Ovary (tissue), 9 donors: ENCODE results near the gene FBXO17. TPM values are rescaled to one million over a fixed set of nuclear protein-coding genes. Genes with fewer than 3 reads are reported as not detected.

ENCODE experiments used
- DNase-seq, 5 donors: peaks; one replicate each; pipeline ENCODE4 v3.0.0-alpha.2; 2019 to 2020
- H3K27ac ChIP-seq, 2 donors: fragments of 200-600 bp; one replicate each; pipeline versions ENCODE4 v1.5.1 to v1.8.0; 2019 to 2022
- H3K27me3 ChIP-seq: fragments of 200-600 bp; one replicate; pipeline ENCODE4 v1.8.0; 2022
- H3K36me3 ChIP-seq: fragments of 200-600 bp; sonication (generic); one replicate; pipeline ENCODE4 v1.5.1; 2019
- H3K4me1 ChIP-seq: one replicate; pipeline ENCODE4 v1.8.1; 2013; ENCODE audit warnings: mild to moderate bottlenecking, moderate library complexity; ENCODE audit not compliant: insufficient read depth
- H3K4me3 ChIP-seq: fragments of 200-600 bp; sonication (generic); one replicate; pipeline ENCODE4 v1.5.1; 2017
- H3K9me3 ChIP-seq, 2 donors: fragments of 200-600 bp in 1 of 2; sonication (generic) in 1 of 2; one replicate each; pipeline versions ENCODE4 v1.5.1 to v1.8.1; 2013 to 2019; ENCODE audit warnings: mild to moderate bottlenecking in 1 of 2, moderate library complexity in 1 of 2
- EP300 ChIP-seq: sonication (generic); formaldehyde crosslinking; IDR thresholded peaks from one replicate; pipeline ENCODE4 v1.6.1; 2017; ENCODE audit warnings: antibody characterized with exemption
- POLR2A ChIP-seq: fragments of 450-650 bp; IDR thresholded peaks from one replicate; pipeline ENCODE4 v1.6.1; 2017; ENCODE audit warnings: antibody characterized with exemption, mild to moderate bottlenecking, moderate library complexity
- WGBS, 3 donors: extraction: QIAGEN DNeasy Blood & Tissue Kit in 1 of 3; methylation state at CpG; one replicate each; pipeline versions ENCODE4 v1.1.5 to v1.1.7; 2013 to 2017; 5-methylcytosine and 5-hydroxymethylcytosine counted together
- intact Hi-C, 4 donors: fragments of 100-400 bp; cut with DNase I; formaldehyde crosslinking; loops; one replicate each; pipeline versions ENCODE4 v1.11.0 to v1.15.1; 2022 to 2023
- polyA plus RNA-seq, 2 donors: library from polyadenylated mRNA; stranded (reverse); fragments of 200-250 nt in 1 of 2; fragments of 350-450 nt in 1 of 2; fragmentation: Illumina TruSeq in 1 of 2; extraction: RNeasy Lipid Tissue Mini Kit (QIAGEN cat#74804) in 1 of 2; gene quantifications; one replicate each; pipeline ENCODE4 v1.2.3, GENCODE V29; 2013 to 2014
- total RNA-seq, 7 donors: library from RNA; depleted of rRNA in 2 of 7; stranded (reverse); fragments of >200 nt in 2 of 7; fragmentation: NEBNext Ultra II Directional in 3 of 7; extraction: Animal tissue kit (Norgen Biotek cat#: 25700) in 3 of 7; gene quantifications; one replicate each; pipeline versions ENCODE4 v1.1.0 to v1.2.4, GENCODE V29; 2016 to 2023
- TF ChIP-seq, protein P1 (sequence below), 3 donors: fragments of 450-650 bp in 2 of 3; fragments of 200-600 bp in 1 of 3; IDR thresholded peaks; one replicate each; pipeline versions ENCODE4 v1.5.1 to v1.8.0; 2016 to 2022; ENCODE audit warnings: antibody characterized with exemption in 3 of 3, mild to moderate bottlenecking in 1 of 3
- donor health status: DM: no; HTN: no; CAD: no; lungs with moderate emphysema.
- donor health status: DM: no; HTN: no; CAD: no.
- donor health status: Bipolar disorder and iron deficiency.
- donor health status: DM: yes; HTN: yes; CAD: no.
- donor health status: DM: no; HTN: no; CAD: no.
- donor health status: DM: yes; HTN: yes; CAD: no.

The FBXO17 gene
- total and polyA plus RNA-seq, 9 donors: 26.7 to 52.2 (median 36.1) TPM

DNA sequence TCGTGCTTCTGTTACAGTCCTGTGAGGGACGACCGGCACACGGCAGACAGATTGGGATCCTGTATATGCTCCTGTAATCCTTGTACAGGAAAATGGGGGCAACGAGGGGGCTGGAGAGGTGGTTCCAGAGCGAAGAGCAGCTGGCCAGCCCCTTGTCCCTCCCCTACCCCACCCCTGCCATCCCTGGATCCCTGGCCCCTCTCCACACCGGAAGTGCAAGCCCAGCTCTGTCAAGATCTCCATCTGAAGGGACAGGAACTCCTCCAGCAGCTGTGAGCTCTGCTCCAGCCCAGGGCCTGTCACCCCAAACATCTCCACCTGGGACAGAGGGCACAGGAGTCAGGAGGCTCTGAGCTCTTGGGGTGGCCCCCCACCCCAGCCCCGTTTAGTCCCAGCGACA, 58.0 kb downstream of the FBXO17 start:
- Histone ChIP-seq H3K27me3 (no peaks in the 10 kb centered on the region), H3K36me3 (no peaks in the 10 kb centered on the region), H3K4me1 (no peaks in the 10 kb centered on the region), H3K9me3 (no peaks in the 10 kb centered on the region), H3K4me3 (no peak overlapping the region), H3K27ac (no peak overlapping the region)
- whole genome bisulfite sequencing, 3 donors: 56 to 76% (median 69%) methylated on average over 9 of the region's 9 CpGs
- intact Hi-C loops: loop anchor here in 2 of 4 donors (10.0 kb wide), 3 partner anchors 373 to 513 kb away; partner anchors contain the start of gene FAM98C (in 1 of the 2)
- TF ChIP-seq POLR2A: no peak
- TF ChIP-seq, protein P1, sequence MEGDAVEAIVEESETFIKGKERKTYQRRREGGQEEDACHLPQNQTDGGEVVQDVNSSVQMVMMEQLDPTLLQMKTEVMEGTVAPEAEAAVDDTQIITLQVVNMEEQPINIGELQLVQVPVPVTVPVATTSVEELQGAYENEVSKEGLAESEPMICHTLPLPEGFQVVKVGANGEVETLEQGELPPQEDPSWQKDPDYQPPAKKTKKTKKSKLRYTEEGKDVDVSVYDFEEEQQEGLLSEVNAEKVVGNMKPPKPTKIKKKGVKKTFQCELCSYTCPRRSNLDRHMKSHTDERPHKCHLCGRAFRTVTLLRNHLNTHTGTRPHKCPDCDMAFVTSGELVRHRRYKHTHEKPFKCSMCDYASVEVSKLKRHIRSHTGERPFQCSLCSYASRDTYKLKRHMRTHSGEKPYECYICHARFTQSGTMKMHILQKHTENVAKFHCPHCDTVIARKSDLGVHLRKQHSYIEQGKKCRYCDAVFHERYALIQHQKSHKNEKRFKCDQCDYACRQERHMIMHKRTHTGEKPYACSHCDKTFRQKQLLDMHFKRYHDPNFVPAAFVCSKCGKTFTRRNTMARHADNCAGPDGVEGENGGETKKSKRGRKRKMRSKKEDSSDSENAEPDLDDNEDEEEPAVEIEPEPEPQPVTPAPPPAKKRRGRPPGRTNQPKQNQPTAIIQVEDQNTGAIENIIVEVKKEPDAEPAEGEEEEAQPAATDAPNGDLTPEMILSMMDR (IDR thresholded peaks at IDR 0.05): no peak
- no peak for TF ChIP-seq EP300
- peak in 1 of 5 donors; percentile 31 for DNase-seq

DNA sequence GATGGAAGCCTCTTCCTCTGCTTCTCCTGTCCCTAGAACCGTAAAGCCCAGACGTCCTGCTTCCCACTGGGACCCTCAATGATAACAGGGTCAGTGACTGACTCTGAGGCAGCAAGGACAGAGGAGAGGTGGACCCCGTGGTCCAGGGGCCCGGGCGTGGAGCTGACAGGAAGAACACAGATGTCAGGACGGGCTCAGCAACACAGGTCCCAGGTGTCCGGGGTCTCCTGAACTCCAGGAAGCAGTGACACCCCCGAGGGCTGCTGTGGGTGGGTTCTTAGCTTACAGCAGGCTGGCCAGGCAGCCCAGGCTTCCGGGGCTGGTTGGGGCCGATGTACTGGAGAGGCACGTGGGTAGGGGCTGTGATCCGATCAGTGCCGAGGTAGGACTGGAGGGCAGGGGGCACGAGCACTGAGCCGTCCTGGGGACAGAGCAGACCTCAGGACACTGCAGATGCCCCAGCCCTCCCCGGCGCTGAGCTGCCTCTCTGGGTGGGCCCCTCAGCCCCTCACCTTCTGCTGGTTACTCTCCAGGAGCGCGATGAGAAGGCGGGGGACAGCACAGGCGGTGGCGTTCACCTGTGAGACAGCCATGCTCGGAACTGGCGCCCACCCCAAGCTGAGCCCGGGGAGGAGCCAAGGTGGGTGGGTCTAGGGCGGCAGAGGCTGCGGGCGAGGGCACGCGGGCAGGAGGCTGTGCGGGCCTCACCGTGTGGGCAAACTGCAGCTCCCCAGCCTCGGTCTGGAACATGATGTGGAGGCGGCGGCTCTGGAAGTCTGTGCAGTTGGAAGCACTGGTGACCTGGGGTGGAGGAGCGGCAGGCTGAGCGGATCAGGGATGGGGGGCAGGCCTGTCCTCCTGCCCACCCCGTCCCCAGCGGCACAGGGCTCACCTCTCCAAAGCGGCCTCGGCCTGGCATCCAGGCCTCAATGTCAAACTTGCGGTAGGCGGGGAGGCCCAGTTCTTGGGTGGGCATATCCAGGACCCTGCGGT, 59.9 kb downstream of the FBXO17 start:
- H3K27ac ChIP-seq: no peak overlapping the region
- intact Hi-C loops: loop anchor here in 2 of 4 donors (10.0 kb wide), 3 partner anchors 371 to 511 kb away; partner anchors contain the start of gene FAM98C (in 1 of the 2)
- H3K4me1 ChIP-seq: no peaks in the 10 kb centered on the region
- WGBS, 3 donors: 81 to 91% (median 85%) methylated on average over 42 to 44 of the region's 44 CpGs
- TF ChIP-seq POLR2A: no peak
- TF ChIP-seq EP300: no peak
- TF ChIP-seq, protein P1 (IDR thresholded peaks at IDR 0.05): no peak
- H3K9me3 ChIP-seq: no peaks in the 10 kb centered on the region
- H3K36me3 ChIP-seq: no peaks in the 10 kb centered on the region
- no peaks in the 10 kb centered on the region for H3K27me3 ChIP-seq
- DNase-seq: peak in 1 of 5 donors; percentile 28
- no peak overlapping the region for H3K4me3 ChIP-seq

GRCh38 chr19:38913958-38914357, 61.6 kb downstream of the FBXO17 start:
- no peaks in the 10 kb centered on the region for H3K36me3 ChIP-seq
- TF ChIP-seq POLR2A (no peak), EP300 (no peak)
- TF ChIP-seq, protein P1 (IDR thresholded peaks at IDR 0.05): no peak
- no peak overlapping the region for H3K27ac ChIP-seq
- WGBS, 3 donors: 87 to 91% (median 91%) methylated on average over 8 of the region's 8 CpGs
- DNase-seq: no peak
- H3K27me3 ChIP-seq: no peaks in the 10 kb centered on the region
- H3K4me1 ChIP-seq: no peaks in the 10 kb centered on the region
- no peak overlapping the region for H3K4me3 ChIP-seq
- H3K9me3 ChIP-seq: no peaks in the 10 kb centered on the region
- intact Hi-C loops: loop anchor here in 2 of 4 donors (10.0 kb wide), 3 partner anchors 369 to 509 kb away; partner anchors contain the start of gene FAM98C (in 1 of the 2)

- Histone ChIP-seq H3K27me3 (no peaks in the 10 kb centered on the region), H3K36me3 (no peaks in the 10 kb centered on the region), H3K4me1 (no peaks in the 10 kb centered on the region), H3K27ac (no peak overlapping the region), H3K4me3 (no peak overlapping the region), H3K9me3 (no peaks in the 10 kb centered on the region)
- TF ChIP-seq, protein P1 (IDR thresholded peaks at IDR 0.05): no peak
- TF ChIP-seq EP300: no peak
- no peak for TF ChIP-seq POLR2A
- no peak for DNase-seq
- 64 to 66% (median 66%) methylated on average over 12 of the region's 12 CpGs for WGBS, 3 donors
- intact Hi-C loops: loop anchor here in 2 of 4 donors (10.0 kb wide), 3 partner anchors 368 to 508 kb away; partner anchors contain the start of gene FAM98C (in 1 of the 2)
These were observed 62.7 kb downstream of the FBXO17 start for GRCh38 chr19:38912600-38913514.
